H1 (cell line): Measurements from ENCODE around the gene EPN2. TPM values are rescaled to one million over a fixed set of nuclear protein-coding genes. Genes with fewer than 3 reads are reported as not detected.

Experiments used
- CTCF ChIA-PET: fragments of 300-600 bp; sonication (Branson Sonifier 250); formaldehyde crosslinking; loops from one replicate; lab custom pipeline; 2021; ENCODE audit not compliant: partially characterized antibody; lab: Charles Lee
- POLR2A ChIA-PET: fragments of 300-600 bp; sonication (Branson Sonifier 250); formaldehyde crosslinking; loops from one replicate; lab custom pipeline; 2021; ENCODE audit warnings: inconsistent platforms; ENCODE audit not compliant: partially characterized antibody; lab: Charles Lee
- DNase-seq, 2 experiments: peaks; one replicate each; pipeline versions ENCODE4 v3.0.0 to v3.0.0-alpha.2; 2010 to 2022; ENCODE audit warnings: low spot score in 2 of 2, low read depth in 1 of 2, mixed read lengths in 1 of 2
- FAIRE-seq: peaks from 2 replicates; lab custom pipeline; 2011; peaks lifted over from hg19 to GRCh38; lab: Jason Lieb, UNC
- H2AFZ ChIP-seq: 2 replicates; pipeline ENCODE4 v1.8.1; 2012; ENCODE audit warnings: low read length, inconsistent platforms
- H2AK5ac ChIP-seq: 2 replicates; pipeline ENCODE4 v1.6.1; 2013; ENCODE audit warnings: low read depth, low read length
- H2BK120ac ChIP-seq: replicated peaks from 2 replicates; pipeline ENCODE3; 2013; ENCODE audit warnings: low read depth, low read length, inconsistent platforms
- H2BK12ac ChIP-seq: 2 replicates; pipeline ENCODE4 v1.6.1; 2013; ENCODE audit warnings: low read depth, low read length
- H2BK15ac ChIP-seq: 2 replicates; pipeline ENCODE4 v1.6.1; 2013; ENCODE audit warnings: low read length
- H2BK20ac ChIP-seq: 2 replicates; pipeline ENCODE4 v1.6.1; 2013; ENCODE audit warnings: low read length
- H2BK5ac ChIP-seq: 2 replicates; pipeline ENCODE4 v1.6.1; 2013; ENCODE audit warnings: low read depth, low read length
- H3K14ac ChIP-seq: 2 replicates; pipeline ENCODE4 v1.6.1; 2013; ENCODE audit warnings: inconsistent platforms; ENCODE audit not compliant: insufficient read length
- H3K18ac ChIP-seq: 2 replicates; pipeline ENCODE4 v1.6.1; 2013; ENCODE audit warnings: low read length; ENCODE audit errors: extremely low read depth
- H3K23ac ChIP-seq: 2 replicates; pipeline ENCODE4 v1.6.1; 2013; ENCODE audit warnings: inconsistent platforms; ENCODE audit not compliant: insufficient read length
- H3K23me2 ChIP-seq: 2 replicates; pipeline ENCODE4 v1.6.1; 2013; ENCODE audit warnings: low read depth, low read length
- H3K27ac ChIP-seq: 2 replicates; pipeline ENCODE4 v1.6.1; 2011; ENCODE audit warnings: low read depth, low read length, inconsistent platforms
- H3K27me3 ChIP-seq, 4 experiments: replicated peaks in 1 of 4; 1 replicate in 1 of 4; 2 replicates in 3 of 4; pipeline versions ENCODE4 v1.6.1 to v1.8.1; 2011 to 2013; ENCODE audit warnings: low read length in 3 of 4, mild to moderate bottlenecking in 3 of 4, inconsistent platforms in 2 of 4, mixed read lengths in 2 of 4, moderate library complexity in 1 of 4; ENCODE audit not compliant: control insufficient read depth in 3 of 4, insufficient read depth in 3 of 4; ENCODE audit errors: extremely low read depth in 1 of 4
- H3K36me3 ChIP-seq, 4 experiments: 2 replicates each; pipeline versions ENCODE4 v1.6.1 to v1.8.1; 2011 to 2013; ENCODE audit warnings: mild to moderate bottlenecking in 4 of 4, low read length in 3 of 4, moderate library complexity in 2 of 4, control low read depth in 1 of 4, inconsistent platforms in 1 of 4; ENCODE audit not compliant: insufficient read depth in 4 of 4, control insufficient read depth in 2 of 4
- H3K4ac ChIP-seq: replicated peaks from 2 replicates; pipeline ENCODE3; 2013; ENCODE audit warnings: low read length, low read depth, mixed read lengths, inconsistent platforms; ENCODE audit not compliant: insufficient read length
- H3K4me1 ChIP-seq, 4 experiments: replicated peaks in 1 of 4; 1 replicate in 1 of 4; 2 replicates in 3 of 4; pipeline versions ENCODE4 v1.6.1 to v1.8.1; 2011 to 2013; ENCODE audit warnings: low read length in 3 of 4, inconsistent platforms in 2 of 4, mixed read lengths in 1 of 4; ENCODE audit not compliant: insufficient read depth in 4 of 4, control insufficient read depth in 3 of 4
- H3K4me2 ChIP-seq, 2 experiments: 2 replicates each; pipeline versions ENCODE4 v1.6.1 to v1.8.1; 2011 to 2013; ENCODE audit warnings: low read depth in 2 of 2, low read length in 2 of 2, control low read depth in 1 of 2, inconsistent platforms in 1 of 2, mild to moderate bottlenecking in 1 of 2; ENCODE audit not compliant: insufficient read depth in 1 of 2
- H3K4me3 ChIP-seq, 4 experiments: fragments of 200-600, 300-600 bp in 1 of 4; sonication (generic), shearing (Covaris generic), sonication (Bioruptor Twin) in 1 of 4; 2 replicates each; pipeline versions ENCODE4 v1.5.1 to v1.8.1; 2011 to 2016; ENCODE audit warnings: low read length in 4 of 4, low read depth in 3 of 4, control low read depth in 2 of 4, inconsistent platforms in 2 of 4, mild to moderate bottlenecking in 2 of 4, mixed read lengths in 1 of 4, moderate library complexity in 1 of 4; ENCODE audit not compliant: insufficient read depth in 2 of 4; ENCODE audit errors: extremely low read depth in 1 of 4
- H3K56ac ChIP-seq: replicated peaks from 2 replicates; pipeline ENCODE3; 2013; ENCODE audit warnings: low read depth, mild to moderate bottlenecking, mixed read lengths, low read length, inconsistent platforms; ENCODE audit not compliant: insufficient read length
- H3K79me1 ChIP-seq: 2 replicates; pipeline ENCODE4 v1.6.1; 2013; ENCODE audit warnings: low read depth, low read length, control low read depth
- H3K79me2 ChIP-seq, 2 experiments: 2 replicates each; pipeline versions ENCODE4 v1.6.1 to v1.8.1; 2012 to 2013; ENCODE audit warnings: low read length in 2 of 2, mild to moderate bottlenecking in 2 of 2, inconsistent platforms in 1 of 2; ENCODE audit not compliant: insufficient read depth in 2 of 2, control insufficient read depth in 1 of 2
- H3K9ac ChIP-seq, 4 experiments: replicated peaks in 1 of 4; 1 replicate in 1 of 4; 2 replicates in 3 of 4; pipeline versions ENCODE4 v1.6.1 to v1.8.1; 2011 to 2013; ENCODE audit warnings: low read depth in 3 of 4, low read length in 3 of 4, control low read depth in 2 of 4, mild to moderate bottlenecking in 2 of 4, moderate library complexity in 2 of 4, inconsistent platforms in 1 of 4; ENCODE audit errors: extremely low read depth in 1 of 4
- H3K9me3 ChIP-seq, 2 experiments: 2 replicates each; pipeline versions ENCODE4 v1.6.1 to v1.8.1; 2012 to 2013; ENCODE audit warnings: mild to moderate bottlenecking in 2 of 2, moderate library complexity in 2 of 2, control low read depth in 1 of 2, inconsistent platforms in 1 of 2, low read depth in 1 of 2, low read length in 1 of 2, mixed read lengths in 1 of 2; ENCODE audit not compliant: insufficient read depth in 2 of 2
- H4K20me1 ChIP-seq, 2 experiments: replicated peaks in 1 of 2; 2 replicates each; pipeline versions ENCODE3 to v1.8.1; 2011 to 2013; ENCODE audit warnings: inconsistent platforms in 2 of 2, low read length in 2 of 2, mild to moderate bottlenecking in 1 of 2; ENCODE audit not compliant: insufficient read depth in 2 of 2, control insufficient read depth in 1 of 2
- H4K5ac ChIP-seq: 2 replicates; pipeline ENCODE4 v1.6.1; 2013; ENCODE audit warnings: low read length, low read depth, mixed read lengths, inconsistent platforms; ENCODE audit not compliant: insufficient read length
- H4K8ac ChIP-seq: 2 replicates; pipeline ENCODE4 v1.8.0; 2013; ENCODE audit warnings: mild to moderate bottlenecking, moderate library complexity, low read length, inconsistent platforms; ENCODE audit not compliant: insufficient read depth; ENCODE audit errors: extremely low read depth
- H4K91ac ChIP-seq: replicated peaks from 2 replicates; pipeline ENCODE3; 2013; ENCODE audit warnings: low read length, mixed read lengths, inconsistent platforms; ENCODE audit not compliant: insufficient read length
- ATF3 ChIP-seq: IDR thresholded peaks from 2 replicates; pipeline ENCODE4 v1.6.1; 2011; ENCODE audit warnings: low read depth, mild to moderate bottlenecking, low read length; ENCODE audit not compliant: insufficient read depth
- BCL11A ChIP-seq, 2 experiments: IDR thresholded peaks; one replicate each; pipeline ENCODE4 v1.6.1; 2011; ENCODE audit warnings: low read depth in 2 of 2, low read length in 2 of 2, mild to moderate bottlenecking in 2 of 2
- BRCA1 ChIP-seq: IDR thresholded peaks from 2 replicates; pipeline ENCODE4 v1.6.1; 2012; ENCODE audit warnings: low read depth, low read length, improper control_type of control experiment
- WGBS, 2 experiments: shearing (Covaris generic) in 1 of 2; methylation state at CpG; one replicate each; pipeline versions ENCODE4 v1.1.6 to v1.1.7; 2013 to 2015; ENCODE audit warnings: low lambda C conversion rate in 2 of 2, mixed read lengths in 2 of 2, inconsistent platforms in 1 of 2, low coverage in 1 of 2, missing lambda C conversion rate in 1 of 2; ENCODE audit not compliant: insufficient replicate concordance in 2 of 2, insufficient coverage in 1 of 2, insufficient read length in 1 of 2; ENCODE audit errors: extremely low coverage in 1 of 2, missing lambda C conversion rate in 1 of 2; 5-methylcytosine and 5-hydroxymethylcytosine counted together
- polyA plus RNA-seq, 7 experiments: library from polyadenylated mRNA; depleted of rRNA in 3 of 7; stranded (reverse) in 5 of 7; unstranded in 2 of 7; fragments of >200 nt in 5 of 7; fragments of 200-250 nt in 2 of 7; gene quantifications; 1 replicate in 5 of 7; 2 replicates in 1 of 7; 4 replicates in 1 of 7; pipeline versions ENCODE4 v1.2.1 to v1.2.3, GENCODE V29; 2011 to 2013; ENCODE audit warnings: missing spikeins in 2 of 7, mixed read lengths in 2 of 7
- total RNA-seq: library from RNA; stranded (reverse); fragmentation: NEBNext Ultra II Directional; extraction: Animal tissue kit (Norgen Biotek cat#: 25700); gene quantifications from 2 replicates; pipeline ENCODE4 v1.2.1, GENCODE V29; 2021

Gene EPN2
- total and polyA plus RNA-seq, 2 of the 8 experiments (the other 6 are each of a cell fraction or from before 2014, with no cell fraction given), result 28.7 to 55.8 TPM

GRCh38 chr17:19254651-19255050 lies 17.5 kb downstream of the EPN2 start:
- H4K91ac ChIP-seq, result no peak overlapping the region
- H3K4me2 ChIP-seq, result peak overlapping the region in 1 of 2 experiments; percentile 37; a peak in 1 of 4 replicates
- no peak overlapping the region for H3K23ac ChIP-seq
- H3K9ac ChIP-seq, result no peak overlapping the region; a peak in 1 of 7 replicates
- H2AFZ ChIP-seq, result no peak overlapping the region
- no peak overlapping the region for H4K8ac ChIP-seq
- H3K14ac ChIP-seq, result no peak overlapping the region
- WGBS, 2 experiments, result 84% methylated on average over 2 of the region's 2 CpGs; no CpG with 5 or more reads in 1 of the 2 experiments
- FAIRE-seq, result no peak
- H4K20me1 ChIP-seq, result peaks cover 13 to 21% of the 10 kb centered on the region in 2 experiments
- ChIA-PET CTCF (interaction anchor here (0.7 to 3.5 kb wide), 5 partner anchors 15 to 512 kb away, joined by 3 to 22 read pairs (median 4); no protein-coding TSS in a partner anchor), POLR2A (no interaction called here)
- no peaks in the 10 kb centered on the region for H3K27me3 ChIP-seq
- peaks cover 0 to 8% (median under 1%) of the 10 kb centered on the region in 4 experiments; a peak in 2 of 7 replicates for H3K4me1 ChIP-seq
- H2BK120ac ChIP-seq, result no peak overlapping the region
- H2BK15ac ChIP-seq, result no peak overlapping the region
- H3K4me3 ChIP-seq, result no peak overlapping the region
- peaks cover 3 to 80% of the 10 kb centered on the region in 2 experiments for H3K79me2 ChIP-seq
- H4K5ac ChIP-seq, result no peak overlapping the region
- H2AK5ac ChIP-seq, result peak overlapping the region; percentile 78; the same call in 1 of the 2 replicates
- no peak for DNase-seq
- peak overlapping the region; percentile 53; the same call in 1 of the 2 replicates for H2BK12ac ChIP-seq
- H3K56ac ChIP-seq, result no peak overlapping the region
- no peak overlapping the region for H3K18ac ChIP-seq
- no peaks in the 10 kb centered on the region; a peak in 1 of 8 replicates for H3K36me3 ChIP-seq
- H3K9me3 ChIP-seq, result peaks cover 0 to 4% of the 10 kb centered on the region in 2 experiments; a peak in 1 of 4 replicates
- H2BK5ac ChIP-seq, result no peak overlapping the region
- H2BK20ac ChIP-seq, result no peak overlapping the region
- peaks cover 15% of the 10 kb centered on the region for H3K79me1 ChIP-seq
- no peak overlapping the region for H3K27ac ChIP-seq
- peaks cover 2% of the 10 kb centered on the region; the same call in 1 of the 2 replicates for H3K23me2 ChIP-seq
- no peak overlapping the region for H3K4ac ChIP-seq
- no peak for TF ChIP-seq BCL11A (IDR thresholded peaks at IDR 0.05; ENCODE audit: low read depth in 2 of 2, low read length in 2 of 2)
- no peak for TF ChIP-seq BRCA1
- no peak for TF ChIP-seq ATF3
